Measurements from ENCODE around the gene ECSIT.

GRCh38 chr19:11481534-11482383 lies 47.2 kb downstream of the ECSIT start:
- no peak for TF ChIP-seq CTCF (optimal IDR thresholded peaks at IDR 0.05 in 1 of 3, IDR thresholded peaks at IDR 0.05 in 1 of 3, conservative IDR thresholded peaks at IDR 0.05 in 1 of 3; ENCODE audit: extremely low read depth in 1 of 3, insufficient read depth in 2 of 3, low read length in 3 of 3)
- TF ChIP-seq EZH2 (IDR thresholded peaks at IDR 0.05; ENCODE audit: low read length): peak; percentile 96

Measured in keratinocyte (primary cell).